Measurements from ENCODE around the gene C10orf53. TPM values are rescaled to one million over a fixed set of nuclear protein-coding genes. Genes with fewer than 3 reads are reported as not detected.

Gene C10orf53
- total RNA-seq, 1 experiment from 2014 or later, result not detected

DNA sequence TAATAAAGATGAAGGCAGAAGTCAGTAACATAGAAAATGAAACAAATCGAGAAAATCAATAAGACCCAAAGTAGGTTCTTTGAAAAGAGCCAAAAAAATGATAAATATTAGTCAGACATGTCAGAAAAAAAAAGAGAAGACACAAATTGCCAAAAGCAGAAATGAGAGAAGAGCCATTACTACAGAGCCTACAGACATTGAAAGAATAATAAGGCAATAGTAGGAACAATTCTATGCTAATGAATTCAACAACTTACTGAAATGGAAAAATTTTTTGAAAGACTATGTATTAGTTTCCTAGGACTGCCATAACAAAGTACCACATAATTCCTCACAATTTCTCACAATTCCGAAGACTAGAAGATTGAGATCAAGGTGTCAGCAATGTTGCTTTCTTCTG is 47.1 kb downstream of the C10orf53 start:
- TF ChIP-seq EZH2 (IDR thresholded peaks at IDR 0.05; ENCODE audit: low read length, unreplicated experiment) (no peak), EZH2phosphoT487 (IDR thresholded peaks at IDR 0.05; ENCODE audit: borderline replicate concordance, low read length) (no peak), CTCF (conservative IDR thresholded peaks at IDR 0.05; ENCODE audit: low read depth, low read length) (no peak)
- intact Hi-C loops (cut with micrococcal nuclease), result no loop called here
- Histone ChIP-seq H3F3A (ENCODE audit: low read length, unreplicated experiment) (no peaks in the 10 kb centered on the region), H3K4me3 (ENCODE audit: low read length) (no peak overlapping the region), H3K9me3 (ENCODE audit: low read length) (no peaks in the 10 kb centered on the region), H3K9ac (ENCODE audit: low read length) (no peak overlapping the region), H3K79me2 (ENCODE audit: low read length) (no peaks in the 10 kb centered on the region), H3K9me2 (replicated peaks; ENCODE audit: low read length) (no peaks in the 10 kb centered on the region), H3K4me2 (ENCODE audit: low read length) (no peak overlapping the region), H2AFZ (ENCODE audit: low read length) (no peak overlapping the region), H3K36me3 (ENCODE audit: low read depth, low read length) (no peaks in the 10 kb centered on the region), H3K4me1 (ENCODE audit: insufficient read depth, low read length) (no peaks in the 10 kb centered on the region), H3K27me3 (ENCODE audit: low read length) (peaks cover 21% of the 10 kb centered on the region), H3K27ac (ENCODE audit: low read length) (no peak overlapping the region), H4K20me1 (ENCODE audit: low read length) (no peaks in the 10 kb centered on the region)
- ChIA-PET POLR2A (ENCODE audit: unreplicated experiment) (no interaction called here), CTCF (no interaction called here)
- ATAC-seq (no peak), DNase-seq (no peak)
- BruUV-seq (replicated peaks), result no TSS peak

DNA sequence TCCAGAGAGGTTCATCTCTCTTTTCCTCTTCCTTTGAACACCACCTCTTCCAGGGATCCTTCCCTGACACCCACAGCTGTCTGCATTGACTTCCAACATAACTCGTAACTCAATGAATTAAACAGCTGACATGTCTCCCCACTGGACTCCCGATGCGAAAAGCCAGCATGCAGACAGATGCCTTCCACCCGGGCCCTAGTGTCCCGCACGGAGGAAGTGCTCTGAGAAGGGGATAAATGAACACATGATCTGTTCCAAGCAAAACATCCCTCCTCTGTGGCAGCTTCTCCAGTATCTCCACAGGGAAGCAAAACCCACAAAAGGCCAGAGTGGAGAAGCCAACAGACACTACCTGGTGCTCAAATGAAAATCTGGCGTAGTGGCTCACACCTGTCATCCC is 54.4 kb downstream of the C10orf53 start:
- Histone ChIP-seq H3K27me3 (ENCODE audit: low read length) (no peaks in the 10 kb centered on the region), H2AFZ (ENCODE audit: low read length) (no peak overlapping the region), H3K9me2 (replicated peaks; ENCODE audit: low read length) (no peaks in the 10 kb centered on the region), H3F3A (ENCODE audit: low read length, unreplicated experiment) (no peaks in the 10 kb centered on the region), H4K20me1 (ENCODE audit: low read length) (no peaks in the 10 kb centered on the region), H3K4me3 (ENCODE audit: low read length) (no peak overlapping the region), H3K9me3 (ENCODE audit: low read length) (no peaks in the 10 kb centered on the region), H3K9ac (ENCODE audit: low read length) (no peak overlapping the region), H3K4me2 (ENCODE audit: low read length) (peak overlapping the region; percentile 55), H3K4me1 (ENCODE audit: insufficient read depth, low read length) (peaks cover 43% of the 10 kb centered on the region), H3K79me2 (ENCODE audit: low read length) (no peaks in the 10 kb centered on the region), H3K27ac (ENCODE audit: low read length) (no peak overlapping the region), H3K36me3 (ENCODE audit: low read depth, low read length) (no peaks in the 10 kb centered on the region)
- TF ChIP-seq EZH2phosphoT487 (IDR thresholded peaks at IDR 0.05; ENCODE audit: borderline replicate concordance, low read length) (no peak), EZH2 (IDR thresholded peaks at IDR 0.05; ENCODE audit: low read length, unreplicated experiment) (no peak)
- no peak for ATAC-seq
- DNase-seq, result no peak
- intact Hi-C loops (cut with micrococcal nuclease), result no loop called here
- no TSS peak for BruUV-seq (replicated peaks)
- ChIA-PET POLR2A (ENCODE audit: unreplicated experiment) (no interaction called here), CTCF (no interaction called here)

DNA sequence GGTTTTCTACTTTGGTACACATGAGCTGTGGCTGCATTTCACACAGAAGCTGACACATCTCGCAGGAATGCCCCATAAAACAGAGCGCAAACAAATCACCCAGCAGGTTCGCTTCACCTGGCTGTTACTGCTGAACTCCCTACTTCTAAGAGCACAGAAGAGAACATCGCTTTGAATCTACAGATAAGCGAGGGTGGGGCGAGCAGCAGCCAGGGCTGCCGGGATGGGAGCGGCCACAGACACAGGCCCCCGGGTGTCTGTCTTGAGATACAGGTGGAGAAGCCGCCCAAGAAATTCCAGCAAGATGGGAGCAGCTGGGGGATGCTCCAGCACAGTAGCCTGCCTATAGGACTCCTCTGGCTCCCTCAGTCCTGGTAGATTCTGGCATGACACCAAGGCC is 55.2 kb downstream of the C10orf53 start:
- Histone ChIP-seq H4K20me1 (ENCODE audit: low read length) (no peaks in the 10 kb centered on the region), H3K36me3 (ENCODE audit: low read depth, low read length) (no peaks in the 10 kb centered on the region), H3K9me2 (replicated peaks; ENCODE audit: low read length) (no peaks in the 10 kb centered on the region), H3K27ac (ENCODE audit: low read length) (peak overlapping the region; percentile 6; the same call in 1 of the 2 replicates), H3K9ac (ENCODE audit: low read length) (no peak overlapping the region), H3K4me2 (ENCODE audit: low read length) (peak overlapping the region; percentile 55), H3K4me3 (ENCODE audit: low read length) (peak overlapping the region; percentile 13; the same call in 1 of the 2 replicates), H3K79me2 (ENCODE audit: low read length) (no peaks in the 10 kb centered on the region), H3F3A (ENCODE audit: low read length, unreplicated experiment) (no peaks in the 10 kb centered on the region), H2AFZ (ENCODE audit: low read length) (peak overlapping the region; percentile 1; the same call in 1 of the 2 replicates), H3K27me3 (ENCODE audit: low read length) (no peaks in the 10 kb centered on the region), H3K9me3 (ENCODE audit: low read length) (no peaks in the 10 kb centered on the region), H3K4me1 (ENCODE audit: insufficient read depth, low read length) (peaks cover 43% of the 10 kb centered on the region)
- CTCF ChIA-PET, result interaction anchor here (0.6 kb wide), 1 partner anchor 14 kb away, joined by 3 read pairs; no protein-coding TSS in a partner anchor
- peak; percentile 88 for ATAC-seq
- POLR2A ChIA-PET (ENCODE audit: unreplicated experiment), result interaction anchor here (0.7 kb wide), 1 partner anchor 284 kb away, joined by 3 read pairs; no protein-coding TSS in a partner anchor
- DNase-seq, result peak; percentile 100
- TF ChIP-seq EZH2phosphoT487 (IDR thresholded peaks at IDR 0.05; ENCODE audit: borderline replicate concordance, low read length), result no peak
- no peak for TF ChIP-seq CTCF (conservative IDR thresholded peaks at IDR 0.05; ENCODE audit: low read depth, low read length)
- TF ChIP-seq EZH2 (IDR thresholded peaks at IDR 0.05; ENCODE audit: low read length, unreplicated experiment), result no peak
- intact Hi-C loops (cut with micrococcal nuclease), result no loop called here
- no TSS peak for BruUV-seq (replicated peaks)

All from PC-3 (cell line).